RWPE2 (cell line): ENCODE data around the gene AURKAIP1.

ENCODE experiments used
- ATAC-seq: fragments of 200-7000 bp; cut with Tn5 transposase; 3 replicates; pipeline ENCODE4 v1.9.1; 2021; ENCODE audit warnings: low read depth
- DNase-seq: peaks from one replicate; pipeline ENCODE4 v3.0.0-alpha.2; 2020; ENCODE audit warnings: low spot score
- H3K27ac ChIP-seq: fragments of 450-650 bp; 2 replicates; pipeline ENCODE4 v1.5.1; 2017; ENCODE audit warnings: mild to moderate bottlenecking; ENCODE audit not compliant: poor library complexity, severe bottlenecking
- H3K27me3 ChIP-seq: fragments of 250-450 bp; sonication (Bioruptor Pico); 2 replicates; pipeline ENCODE4 v1.5.1; 2021; ENCODE audit warnings: mild to moderate bottlenecking, moderate library complexity; ENCODE audit not compliant: insufficient read depth, poor library complexity, severe bottlenecking
- H3K36me3 ChIP-seq: fragments of 250-450 bp; sonication (Bioruptor Pico); 2 replicates; pipeline ENCODE4 v1.5.1; 2020; ENCODE audit warnings: low read depth, mild to moderate bottlenecking, moderate library complexity
- H3K4me1 ChIP-seq: fragments of 250-450 bp; sonication (Bioruptor Pico); 2 replicates; pipeline ENCODE4 v1.5.1; 2021; ENCODE audit warnings: mild to moderate bottlenecking, moderate library complexity; ENCODE audit not compliant: insufficient read depth, poor library complexity, severe bottlenecking
- H3K4me3 ChIP-seq: fragments of 250-450 bp; sonication (Bioruptor Pico); 2 replicates; pipeline ENCODE4 v1.5.1; 2021; ENCODE audit warnings: mild to moderate bottlenecking, moderate library complexity; ENCODE audit not compliant: severe bottlenecking
- H3K9me3 ChIP-seq: fragments of 250-450 bp; sonication (Bioruptor Pico); 2 replicates; pipeline ENCODE4 v1.5.1; 2021; ENCODE audit warnings: mild to moderate bottlenecking, moderate library complexity; ENCODE audit not compliant: severe bottlenecking
- TF ChIP-seq, protein P1 (sequence below): fragments of 450-650 bp; IDR thresholded peaks from one replicate; pipeline ENCODE4 v1.5.1; 2017; ENCODE audit warnings: mild to moderate bottlenecking, moderate library complexity; ENCODE audit not compliant: poor library complexity, severe bottlenecking

AURKAIP1 gene

DNA sequence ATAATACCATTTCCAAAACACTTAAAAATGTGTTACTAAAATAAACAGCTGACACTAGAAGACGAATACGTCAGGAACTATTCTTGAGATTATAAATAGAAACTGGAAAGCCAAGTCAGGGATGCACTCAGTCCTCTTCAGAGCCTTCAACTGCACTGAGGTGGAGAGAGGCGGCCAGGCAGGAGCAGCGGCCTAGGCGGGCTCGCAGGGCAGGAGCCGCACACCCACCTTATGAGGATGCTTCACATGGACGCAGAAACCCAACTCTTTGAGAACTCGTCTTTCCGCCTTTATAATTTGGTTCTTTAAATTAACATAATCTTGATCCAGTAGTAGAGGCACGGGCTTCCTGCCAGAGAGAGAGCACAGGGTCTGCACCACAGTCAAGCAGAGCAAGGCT, 20.2 kb upstream of the AURKAIP1 start:
- TF ChIP-seq, protein P1, sequence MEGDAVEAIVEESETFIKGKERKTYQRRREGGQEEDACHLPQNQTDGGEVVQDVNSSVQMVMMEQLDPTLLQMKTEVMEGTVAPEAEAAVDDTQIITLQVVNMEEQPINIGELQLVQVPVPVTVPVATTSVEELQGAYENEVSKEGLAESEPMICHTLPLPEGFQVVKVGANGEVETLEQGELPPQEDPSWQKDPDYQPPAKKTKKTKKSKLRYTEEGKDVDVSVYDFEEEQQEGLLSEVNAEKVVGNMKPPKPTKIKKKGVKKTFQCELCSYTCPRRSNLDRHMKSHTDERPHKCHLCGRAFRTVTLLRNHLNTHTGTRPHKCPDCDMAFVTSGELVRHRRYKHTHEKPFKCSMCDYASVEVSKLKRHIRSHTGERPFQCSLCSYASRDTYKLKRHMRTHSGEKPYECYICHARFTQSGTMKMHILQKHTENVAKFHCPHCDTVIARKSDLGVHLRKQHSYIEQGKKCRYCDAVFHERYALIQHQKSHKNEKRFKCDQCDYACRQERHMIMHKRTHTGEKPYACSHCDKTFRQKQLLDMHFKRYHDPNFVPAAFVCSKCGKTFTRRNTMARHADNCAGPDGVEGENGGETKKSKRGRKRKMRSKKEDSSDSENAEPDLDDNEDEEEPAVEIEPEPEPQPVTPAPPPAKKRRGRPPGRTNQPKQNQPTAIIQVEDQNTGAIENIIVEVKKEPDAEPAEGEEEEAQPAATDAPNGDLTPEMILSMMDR, result no peak
- Histone ChIP-seq H3K27me3 (no peaks in the 10 kb centered on the region), H3K9me3 (no peaks in the 10 kb centered on the region), H3K36me3 (peaks cover 83% of the 10 kb centered on the region), H3K4me3 (no peak overlapping the region), H3K4me1 (no peaks in the 10 kb centered on the region), H3K27ac (no peak overlapping the region)
- ATAC-seq, result no peak
- DNase-seq, result no peak

DNA sequence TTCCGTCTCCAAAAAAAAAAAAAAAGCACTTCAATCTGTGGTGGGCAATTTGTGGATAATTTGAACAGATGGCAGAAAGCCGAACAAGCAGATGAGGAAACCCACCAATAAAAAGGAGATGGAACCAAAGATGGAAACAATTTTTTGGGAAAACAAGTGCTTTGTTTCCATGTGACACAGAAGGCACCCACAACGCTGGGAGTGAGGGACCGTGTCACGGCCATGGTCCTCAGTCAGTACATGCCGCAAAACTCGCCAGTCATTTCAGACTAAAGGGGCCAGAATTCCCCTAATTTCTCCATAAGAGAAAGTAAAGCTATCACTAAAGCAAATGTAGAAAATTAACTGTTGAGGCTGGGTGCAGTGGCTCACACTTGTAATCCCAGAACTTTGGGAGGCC, 19.1 kb upstream of the AURKAIP1 start:
- no peak for ATAC-seq
- Histone ChIP-seq H3K36me3 (peaks cover 94% of the 10 kb centered on the region), H3K27me3 (no peaks in the 10 kb centered on the region), H3K9me3 (no peaks in the 10 kb centered on the region), H3K4me1 (no peaks in the 10 kb centered on the region), H3K27ac (no peak overlapping the region), H3K4me3 (no peak overlapping the region)
- DNase-seq, result no peak
- TF ChIP-seq, protein P1, result no peak

DNA sequence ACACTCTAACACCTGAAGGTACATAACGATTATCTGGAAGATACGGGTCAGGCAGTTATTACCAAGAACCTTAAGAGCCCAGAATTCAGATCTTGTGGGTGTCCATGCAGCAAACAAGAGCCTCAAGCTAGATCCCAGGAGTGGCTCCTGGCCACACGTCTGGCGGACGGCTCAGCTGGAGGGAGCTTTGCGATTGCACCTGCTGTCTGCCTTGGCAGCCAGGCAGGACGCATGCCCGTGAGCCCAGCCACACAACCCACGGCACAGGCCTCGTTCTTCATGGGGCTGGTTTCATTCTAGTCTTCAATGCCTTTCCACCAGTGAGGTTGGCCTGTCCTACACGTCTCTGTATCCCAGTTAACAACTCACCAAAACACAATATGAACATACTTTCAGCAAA, 18.4 kb upstream of the AURKAIP1 start:
- ATAC-seq (no peak), DNase-seq (no peak)
- Histone ChIP-seq H3K27me3 (no peaks in the 10 kb centered on the region), H3K27ac (no peak overlapping the region), H3K4me3 (no peak overlapping the region), H3K36me3 (peaks cover 100% of the 10 kb centered on the region), H3K9me3 (no peaks in the 10 kb centered on the region), H3K4me1 (no peaks in the 10 kb centered on the region)
- TF ChIP-seq, protein P1, result no peak

DNA sequence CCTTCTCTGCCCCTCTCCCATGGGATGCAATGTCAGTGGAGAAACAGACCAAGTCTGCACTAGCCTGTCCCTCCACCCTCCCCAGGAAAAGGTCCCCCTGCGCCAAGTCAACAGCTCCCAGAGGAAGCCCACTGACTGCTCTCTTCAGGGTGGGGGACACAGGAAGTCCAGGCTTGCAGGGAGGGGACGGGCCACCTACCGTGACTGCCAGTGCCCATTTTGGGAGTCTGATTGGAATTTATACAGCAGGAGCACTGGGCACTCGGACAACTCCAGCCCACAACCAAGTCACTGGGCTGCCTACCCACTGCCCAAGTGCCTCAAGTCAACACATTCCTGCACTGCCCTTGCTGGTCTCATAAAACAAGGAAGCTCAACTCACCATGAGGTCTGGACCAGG, 18.0 kb upstream of the AURKAIP1 start:
- Histone ChIP-seq H3K9me3 (no peaks in the 10 kb centered on the region), H3K27ac (no peak overlapping the region), H3K36me3 (peaks cover 100% of the 10 kb centered on the region), H3K4me3 (no peak overlapping the region), H3K27me3 (no peaks in the 10 kb centered on the region), H3K4me1 (no peaks in the 10 kb centered on the region)
- TF ChIP-seq, protein P1, result no peak
- DNase-seq, result no peak
- ATAC-seq, result no peak

DNA sequence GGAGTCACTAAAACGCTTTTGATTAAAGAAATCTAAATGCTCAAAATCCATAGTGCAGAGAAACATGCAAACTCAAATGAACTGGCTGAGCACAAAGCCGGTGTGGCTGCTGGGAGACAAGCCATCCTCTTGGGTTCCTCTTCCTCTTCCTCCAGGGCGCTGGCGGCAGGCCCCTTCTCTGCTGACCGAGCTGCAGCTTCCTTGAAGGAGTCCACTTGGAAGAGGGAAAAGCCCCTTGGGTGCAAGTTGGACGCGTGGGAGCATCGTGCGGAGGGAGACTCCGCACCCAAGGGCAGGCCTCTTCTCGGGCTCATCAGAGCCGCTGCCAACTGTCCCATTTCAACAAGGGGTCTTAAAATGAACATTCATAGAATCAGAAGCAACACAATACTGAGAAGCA, 16.2 kb upstream of the AURKAIP1 start:
- ATAC-seq, result no peak
- H3K36me3 ChIP-seq, result peaks cover 100% of the 10 kb centered on the region

More for the DNA sequence above, 16.2 kb upstream of the AURKAIP1 start:
- H3K4me3 ChIP-seq, result no peak overlapping the region
- TF ChIP-seq, protein P1, result no peak
- no peaks in the 10 kb centered on the region for H3K27me3 ChIP-seq
- no peak for DNase-seq
- no peak overlapping the region for H3K27ac ChIP-seq
- H3K4me1 ChIP-seq, result no peaks in the 10 kb centered on the region
- H3K9me3 ChIP-seq, result no peaks in the 10 kb centered on the region
